T47D (cell line): Measurements from ENCODE around the gene TCF7L1.

Experiments
- DNase-seq, 2 experiments: peaks; one replicate each; pipeline versions ENCODE4 v3.0.0 to v3.0.0-alpha.2; 2011 to 2012; ENCODE audit warnings: low read depth in 1 of 2, low spot score in 1 of 2
- JUND ChIP-seq: IDR thresholded peaks from 2 replicates; pipeline ENCODE4 v1.6.1; 2012; ENCODE audit warnings: low read depth
- in situ Hi-C: cut with HindIII; loops from 2 replicates; pipeline ENCODE4 v1.10.0; 2016; ENCODE audit warnings: low sequenced_read_pairs, low pct_unique_long_range_greater_than_20kb

The TCF7L1 gene

DNA sequence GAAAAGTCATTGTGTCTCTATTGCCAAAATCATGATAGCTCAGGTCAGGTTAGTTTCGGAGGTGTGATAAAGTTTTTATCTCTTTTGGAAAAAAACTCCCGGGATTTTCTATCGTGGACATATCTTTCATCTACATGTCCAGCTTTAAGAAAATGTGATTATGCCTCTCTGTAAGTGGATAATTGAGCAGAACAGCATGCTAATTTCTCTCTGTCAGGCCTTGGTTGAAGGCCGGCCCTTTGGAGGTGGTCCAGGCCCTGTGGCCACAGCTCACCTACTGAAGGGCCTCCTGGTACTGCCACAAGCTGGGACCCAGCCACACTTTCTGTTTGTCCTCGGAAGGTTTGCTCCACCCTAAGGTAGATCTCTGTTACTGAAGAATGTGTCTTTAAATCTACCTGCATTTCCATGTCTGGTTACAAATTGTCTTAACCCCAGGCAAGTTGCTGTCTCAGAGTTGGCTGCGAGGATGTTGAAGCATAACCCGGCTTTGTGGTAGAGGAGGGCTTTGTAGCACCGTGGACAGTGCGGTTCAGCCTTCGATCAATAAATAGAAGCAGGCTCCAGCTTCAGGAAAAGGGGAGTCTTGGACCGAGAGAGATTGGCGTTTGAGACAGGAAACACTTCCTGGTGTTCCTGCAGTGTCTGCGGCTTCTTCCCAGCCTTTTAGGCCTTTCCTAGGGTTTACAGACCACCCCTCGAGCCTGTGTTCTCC is 25.5 kb downstream of the TCF7L1 start:
- peak in 1 of 2 experiments; percentile 42 for DNase-seq
- TF ChIP-seq JUND: no peak
- in situ Hi-C loops: no loop called here

DNA sequence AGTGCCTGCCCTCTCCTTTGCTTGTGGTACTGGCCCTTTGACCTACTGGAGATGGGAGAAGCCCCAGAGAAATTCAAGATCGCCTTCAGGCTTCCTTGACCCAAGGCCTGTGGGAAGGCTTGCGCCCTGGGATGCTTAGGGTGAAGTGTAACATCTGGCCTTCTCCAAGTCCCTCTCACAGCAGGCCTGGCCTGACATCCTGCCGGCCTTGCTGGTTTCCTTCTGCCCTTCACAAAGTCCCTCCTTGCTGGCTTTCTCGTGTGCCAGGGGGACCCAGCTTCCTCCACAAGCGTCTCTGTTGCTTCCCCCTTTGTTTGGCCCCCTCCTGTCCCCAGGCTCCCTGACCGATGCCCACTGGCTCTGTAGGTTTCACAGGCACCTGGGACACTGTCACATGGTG is 26.4 kb downstream of the TCF7L1 start:
- in situ Hi-C loops: no loop called here
- TF ChIP-seq JUND: no peak
- no peak for DNase-seq

DNA sequence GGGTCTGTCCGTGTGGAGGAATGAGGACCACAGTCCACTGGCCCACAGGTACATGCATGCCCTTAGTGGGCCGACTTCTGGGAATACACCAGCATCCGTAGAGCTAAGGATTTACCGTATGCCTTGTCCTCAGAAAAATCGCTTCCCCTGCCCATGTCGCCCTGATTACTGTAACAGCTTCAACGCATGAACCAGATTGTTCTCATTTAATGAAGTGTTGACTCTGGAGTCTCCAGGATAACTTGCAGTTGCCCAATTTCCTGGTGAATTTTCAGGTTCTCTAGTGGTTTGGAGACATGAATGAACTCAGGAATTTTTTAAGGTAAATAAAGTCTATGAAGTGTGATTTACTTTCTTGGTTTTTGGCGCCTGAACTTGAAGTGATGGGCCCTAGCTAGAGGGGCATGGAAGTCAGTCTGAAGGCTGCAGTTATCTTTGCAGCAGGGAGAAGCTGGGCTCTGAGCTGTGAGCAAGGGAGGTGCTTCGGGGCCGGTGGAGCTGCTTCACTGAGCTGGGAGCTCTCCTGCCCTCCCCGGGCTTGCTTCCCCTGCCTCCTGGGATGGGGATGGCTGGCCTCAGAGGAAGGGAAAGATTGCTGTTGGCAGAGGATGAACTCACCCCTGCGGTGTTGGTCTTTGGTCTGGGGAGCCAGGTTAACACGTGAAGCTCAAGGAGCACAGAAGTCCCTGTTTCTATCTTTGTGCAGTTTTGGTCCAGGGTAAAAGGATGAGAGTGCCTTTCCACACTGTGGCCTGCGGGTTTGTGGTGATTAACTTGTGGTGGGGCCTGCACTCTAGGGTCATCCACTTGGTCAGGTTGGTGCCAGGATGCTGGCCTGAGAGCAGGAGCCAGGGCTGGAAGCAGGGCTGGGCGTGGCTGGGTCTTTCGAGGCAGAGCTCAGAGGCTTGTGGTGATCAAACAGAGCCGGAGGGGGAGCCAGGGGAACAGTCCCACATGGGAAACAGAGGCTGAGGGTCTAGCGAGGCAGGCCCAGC is 28.1 kb downstream of the TCF7L1 start:
- no peak for DNase-seq
- in situ Hi-C loops: no loop called here
- TF ChIP-seq JUND: no peak

DNA sequence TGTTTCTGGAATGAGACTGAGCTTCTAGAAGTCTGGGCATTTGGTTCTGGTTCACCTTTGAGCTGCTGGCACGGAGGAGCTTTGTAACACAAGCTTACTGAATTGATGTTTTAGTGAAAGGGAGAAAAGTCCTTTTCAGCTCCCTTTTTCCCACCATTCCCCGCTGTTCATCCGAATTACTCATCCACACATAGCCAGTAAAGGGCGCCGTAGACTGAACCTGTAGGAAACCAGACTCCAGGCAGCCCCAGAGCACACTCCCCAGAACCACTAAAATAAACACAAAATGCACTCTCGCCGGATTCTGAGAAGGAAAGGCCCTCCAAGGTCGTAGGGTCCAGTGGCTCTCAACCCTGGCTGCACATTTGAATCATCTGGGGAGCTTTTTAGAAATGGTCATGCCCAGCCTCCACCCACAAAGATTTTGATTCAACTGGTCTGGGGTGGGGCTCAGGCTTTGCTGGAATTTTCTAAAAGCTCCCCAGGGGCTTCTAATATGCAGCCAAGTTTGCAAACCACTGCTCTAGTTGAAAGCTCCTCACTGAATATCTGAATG is 29.6 kb downstream of the TCF7L1 start:
- in situ Hi-C loops: no loop called here
- no peak for TF ChIP-seq JUND
- DNase-seq: no peak

DNA sequence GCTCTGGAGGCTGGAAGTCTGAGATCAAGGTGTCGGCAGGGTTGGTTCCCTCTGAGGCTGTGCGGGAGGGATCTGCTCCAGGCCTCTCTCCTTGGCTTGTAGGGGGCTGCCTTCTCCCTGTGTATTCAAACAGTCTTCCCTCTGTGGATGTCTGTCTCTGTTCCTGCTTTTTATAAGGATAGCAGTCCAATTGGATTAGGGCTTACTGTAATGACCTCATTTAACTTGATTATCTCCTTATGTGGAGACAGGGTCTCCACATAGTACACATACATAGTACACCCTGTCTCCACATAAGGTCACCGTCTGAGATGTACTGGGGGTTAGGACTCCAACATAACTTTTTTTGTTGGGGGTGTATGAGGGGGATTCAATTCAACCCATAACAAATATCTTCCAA is 30.5 kb downstream of the TCF7L1 start:
- no peak for TF ChIP-seq JUND
- in situ Hi-C loops: no loop called here

DNA sequence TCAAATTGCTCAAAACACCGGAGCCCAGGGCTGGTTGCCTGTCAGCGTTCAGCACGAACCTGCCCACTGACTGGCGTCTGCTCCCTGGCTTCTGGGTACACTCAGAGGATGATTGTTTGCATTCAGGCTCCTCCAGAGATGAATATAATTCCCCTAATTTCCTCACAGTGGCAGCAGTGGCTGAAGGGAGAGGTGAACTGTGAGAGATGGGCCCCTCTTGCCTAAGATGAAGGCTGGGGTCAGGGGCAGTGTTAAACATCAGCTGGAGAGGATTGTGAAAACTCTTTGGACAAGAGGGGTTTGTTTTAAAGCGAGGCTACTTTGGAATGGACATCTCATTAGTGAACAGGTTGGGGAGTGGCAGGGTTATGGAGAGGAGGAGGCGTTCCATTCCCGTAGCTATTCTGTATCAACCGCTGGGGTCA is 31.0 kb downstream of the TCF7L1 start:
- TF ChIP-seq JUND: no peak
- DNase-seq: no peak
- in situ Hi-C loops: no loop called here

More for the DNA sequence above, 30.5 kb downstream of the TCF7L1 start:
- DNase-seq: no peak

DNA sequence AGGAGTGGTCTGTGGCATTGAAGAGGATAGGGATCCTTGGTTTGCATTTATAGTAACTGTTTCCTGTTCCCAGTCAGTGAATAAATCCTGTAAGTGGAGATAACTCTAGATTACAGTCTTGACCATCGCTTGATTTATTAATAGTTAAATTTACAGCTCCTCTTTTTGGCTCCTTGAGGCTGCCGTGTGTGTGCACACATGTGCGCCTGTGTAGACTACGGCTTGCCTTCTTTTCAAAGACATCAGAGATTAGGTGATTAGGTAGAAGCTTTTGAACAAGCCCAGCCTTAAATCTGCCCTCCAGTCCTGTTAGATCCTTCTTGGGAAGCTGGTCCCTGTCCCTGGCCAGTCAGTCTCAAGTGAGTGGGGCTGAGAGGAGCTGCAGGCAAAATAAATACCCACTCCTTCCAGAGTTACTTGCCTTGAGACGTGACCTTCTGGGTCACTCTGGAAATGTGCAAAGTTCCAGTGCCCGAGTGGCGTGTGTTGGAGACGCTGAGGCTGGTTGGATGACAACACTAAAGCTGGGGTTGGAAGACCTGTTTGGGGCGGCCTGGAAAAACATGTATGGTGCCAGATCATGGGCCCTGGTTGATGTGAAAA is 32.0 kb downstream of the TCF7L1 start:
- in situ Hi-C loops: no loop called here
- TF ChIP-seq JUND: no peak
- DNase-seq: no peak

DNA sequence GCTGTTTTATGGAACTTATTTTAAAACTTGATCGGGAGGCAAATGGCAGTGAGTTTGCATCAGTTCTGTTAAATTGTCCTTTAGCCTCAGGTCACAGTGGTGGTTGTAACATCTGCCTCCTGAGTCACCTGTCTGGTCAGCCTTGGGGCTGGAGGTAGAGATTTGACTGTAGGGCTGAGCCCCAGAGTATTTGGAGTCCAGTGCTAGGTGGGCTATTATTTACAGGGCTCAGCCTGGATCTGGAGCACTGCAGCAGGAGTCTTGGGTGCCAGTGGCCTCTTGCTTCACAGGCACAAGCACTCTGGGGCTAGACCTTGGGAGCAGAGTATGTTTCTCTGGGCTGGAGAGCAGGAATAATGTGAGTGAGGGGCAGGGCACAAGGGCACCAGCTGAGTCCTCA is 32.8 kb downstream of the TCF7L1 start:
- in situ Hi-C loops: no loop called here
- no peak for TF ChIP-seq JUND

DNA sequence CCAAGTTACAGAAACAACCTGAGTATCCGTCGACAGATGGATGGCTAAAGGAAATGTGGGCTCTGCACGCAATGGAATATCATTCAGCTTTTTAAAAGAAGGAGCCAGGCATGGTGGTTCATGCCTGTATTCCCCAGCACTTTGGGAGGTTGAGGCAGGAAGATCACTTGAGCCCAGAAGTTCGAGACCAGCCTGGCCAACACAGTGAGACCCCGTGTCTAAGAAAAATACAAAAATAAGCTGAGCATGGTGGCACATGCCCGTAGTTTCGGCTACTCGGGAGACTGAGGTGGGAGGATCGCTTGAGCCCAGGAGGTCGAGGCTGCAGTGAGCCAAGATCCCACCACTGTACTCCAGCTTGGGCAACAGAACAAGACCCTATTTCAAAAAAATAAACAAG is 34.3 kb downstream of the TCF7L1 start:
- no peak for TF ChIP-seq JUND
- in situ Hi-C loops: no loop called here
- DNase-seq: no peak

More for the DNA sequence above, 32.8 kb downstream of the TCF7L1 start:
- DNase-seq: no peak

DNA sequence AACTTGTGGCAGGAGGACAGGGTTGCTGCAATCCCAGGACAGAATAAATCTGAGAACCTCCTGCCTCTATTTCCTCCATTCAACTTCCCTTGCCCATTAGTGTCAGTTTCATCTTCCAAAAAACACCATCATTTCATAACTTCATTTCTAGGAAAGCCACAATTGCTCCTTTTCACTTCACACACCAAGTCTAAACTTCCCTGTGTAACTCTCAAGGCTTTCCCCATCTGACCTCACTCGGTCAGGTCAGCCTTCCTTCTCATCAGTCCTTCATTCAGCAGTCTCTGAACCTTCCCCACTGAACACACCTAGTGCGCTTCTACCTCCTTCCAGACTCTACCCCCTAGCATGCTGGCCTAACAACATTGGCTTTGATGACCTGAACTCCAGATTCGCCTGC is 35.8 kb downstream of the TCF7L1 start:
- in situ Hi-C loops: no loop called here
- no peak for TF ChIP-seq JUND
- no peak for DNase-seq

DNA sequence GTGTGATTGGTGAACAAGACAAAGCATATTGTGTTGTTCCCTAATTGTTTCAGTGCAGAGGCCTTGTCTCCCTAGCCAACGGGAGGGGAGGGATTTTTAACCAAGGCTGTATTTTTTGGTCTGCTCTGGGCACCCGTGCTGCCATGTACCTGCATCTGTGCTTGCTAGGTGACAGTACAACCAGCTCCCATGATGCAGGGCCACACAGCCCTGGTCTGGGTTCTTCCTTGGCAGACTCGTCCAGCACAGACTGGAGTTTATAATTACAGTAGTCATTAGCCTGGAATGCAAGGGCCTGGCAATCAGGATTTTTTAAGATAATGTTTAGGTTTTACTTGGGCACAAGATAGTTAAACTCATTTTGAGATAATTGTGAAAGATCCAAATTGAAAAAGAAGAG is 36.4 kb downstream of the TCF7L1 start:
- TF ChIP-seq JUND: no peak
- DNase-seq: no peak
- in situ Hi-C loops: no loop called here

DNA sequence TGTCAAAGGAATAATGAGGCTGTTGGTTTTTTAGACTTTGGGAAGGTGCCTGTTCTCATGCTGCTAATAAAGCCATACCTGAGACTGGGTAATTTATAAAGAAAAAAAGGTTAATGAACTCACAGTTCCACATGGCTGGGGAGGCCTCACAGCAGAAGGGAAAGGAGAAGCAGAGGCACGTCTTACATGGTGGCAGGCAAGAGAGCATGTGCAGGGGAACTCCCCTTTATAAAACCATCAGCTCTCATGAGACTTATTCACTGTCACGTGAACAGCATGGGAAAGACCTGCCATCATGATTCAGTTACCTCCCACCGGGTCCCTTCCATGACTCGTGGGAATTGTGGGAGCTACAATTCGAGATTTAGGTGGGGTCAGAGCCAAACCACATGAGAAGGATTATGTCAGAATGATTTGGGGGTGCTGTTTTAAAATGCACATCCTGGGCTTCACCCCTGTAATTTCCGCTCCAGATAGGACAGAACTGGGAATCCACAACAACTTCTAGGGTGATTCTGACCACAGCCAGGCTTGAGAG is 37.8 kb downstream of the TCF7L1 start:
- DNase-seq: no peak
- no peak for TF ChIP-seq JUND
- in situ Hi-C loops: no loop called here

DNA sequence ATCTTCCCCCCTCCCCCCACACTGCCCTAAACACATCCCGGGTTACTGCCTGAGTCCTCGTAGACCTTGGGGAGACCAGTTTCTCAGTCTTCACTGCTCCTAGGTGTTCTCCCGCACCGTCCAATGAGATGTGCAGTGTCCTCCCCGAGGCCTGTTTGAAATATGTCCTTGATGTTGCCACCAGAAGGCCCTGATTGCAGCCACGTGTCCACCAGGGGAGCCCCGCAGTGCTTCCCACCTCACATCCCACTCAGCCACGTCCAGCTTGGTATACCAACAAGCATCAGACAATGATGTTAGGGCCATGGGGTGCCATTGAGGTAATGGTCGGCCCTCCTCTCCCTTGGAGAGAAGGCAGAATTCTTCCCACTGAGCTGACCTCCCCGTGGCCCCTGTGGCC is 38.7 kb downstream of the TCF7L1 start:
- DNase-seq: no peak
- in situ Hi-C loops: no loop called here

More for the DNA sequence above, 38.7 kb downstream of the TCF7L1 start:
- TF ChIP-seq JUND: no peak
